CD4-positive, alpha-beta T cell (primary cell): ENCODE data around the gene SNAI3. TPM values are rescaled to one million over a fixed set of nuclear protein-coding genes. Genes with fewer than 3 reads are reported as not detected.

Source experiments
- ATAC-seq: fragments of 200-7000 bp; cut with Tn5 transposase; one replicate; pipeline ENCODE4 v1.10.0; 2022; ENCODE audit warnings: mild to moderate bottlenecking; ENCODE audit not compliant: poor library complexity
- CTCF ChIA-PET: fragments of 350-600 bp; sonication (Branson Sonifier 250); formaldehyde crosslinking; loops from one replicate; lab custom pipeline; 2021; ENCODE audit warnings: antibody characterized with exemption, inconsistent platforms; lab: Charles Lee
- POLR2A ChIA-PET: fragments of 350-600 bp; sonication (Branson Sonifier 250); formaldehyde crosslinking; loops from one replicate; lab custom pipeline; 2021; ENCODE audit warnings: antibody characterized with exemption, inconsistent platforms; lab: Charles Lee
- DNase-seq, 14 experiments: peaks; one replicate each; pipeline ENCODE4 v3.0.0-alpha.2; 2013 to 2020; ENCODE audit warnings: mixed read lengths in 2 of 14
- H3K27ac ChIP-seq, 2 donors: one replicate each; pipeline versions ENCODE4 v1.5.1 to v1.7.0; 2013; ENCODE audit warnings: low read length in 2 of 2, low read depth in 1 of 2, mild to moderate bottlenecking in 1 of 2
- H3K27me3 ChIP-seq, 2 experiments: 1 replicate in 1 of 2; 2 replicates in 1 of 2; pipeline versions ENCODE4 v1.6.1 to v1.7.0; 2013; ENCODE audit warnings: low read length in 2 of 2, control low read depth in 1 of 2, mild to moderate bottlenecking in 1 of 2, moderate library complexity in 1 of 2; ENCODE audit not compliant: insufficient read depth in 2 of 2, control insufficient read depth in 1 of 2
- H3K36me3 ChIP-seq: one replicate; pipeline ENCODE4 v1.6.1; 2013; ENCODE audit warnings: low read length, control low read depth; ENCODE audit not compliant: insufficient read depth
- H3K4me1 ChIP-seq: one replicate; pipeline ENCODE4 v1.6.1; 2013; ENCODE audit warnings: low read length, control low read depth; ENCODE audit not compliant: insufficient read depth
- H3K4me3 ChIP-seq: one replicate; pipeline ENCODE4 v1.5.1; 2013; ENCODE audit warnings: mild to moderate bottlenecking, low read length, moderate library complexity
- H3K9me3 ChIP-seq, 2 experiments: 1 replicate in 1 of 2; 2 replicates in 1 of 2; pipeline versions ENCODE4 v1.6.1 to v1.7.0; 2013; ENCODE audit warnings: low read length in 2 of 2, mild to moderate bottlenecking in 2 of 2, control low read depth in 1 of 2, moderate library complexity in 1 of 2; ENCODE audit not compliant: control insufficient read depth in 1 of 2, insufficient read depth in 1 of 2
- H3K27ac Mint-ChIP-seq: one replicate; pipeline ENCODE4 v1.8.0; 2020; ENCODE audit warnings: mixed read lengths
- H3K27me3 Mint-ChIP-seq: one replicate; pipeline ENCODE4 v1.8.0; 2021; ENCODE audit warnings: mixed read lengths
- H3K36me3 Mint-ChIP-seq: one replicate; pipeline ENCODE4 v1.8.0; 2021; ENCODE audit warnings: low read depth, mixed read lengths
- H3K4me1 Mint-ChIP-seq: one replicate; pipeline ENCODE4 v1.8.0; 2021; ENCODE audit warnings: low read depth, mixed read lengths
- H3K4me3 Mint-ChIP-seq: one replicate; pipeline ENCODE4 v1.8.0; 2020; ENCODE audit warnings: mild to moderate bottlenecking, mixed read lengths
- H3K9me3 Mint-ChIP-seq: one replicate; pipeline ENCODE4 v1.8.0; 2020; ENCODE audit warnings: mixed read lengths
- CTCF ChIP-seq: fragments of 200-600 bp; IDR thresholded peaks from one replicate; pipeline ENCODE4 v1.8.0; 2022; ENCODE audit warnings: antibody characterized with exemption, mild to moderate bottlenecking
- intact Hi-C, 2 experiments: fragments of 100-400 bp; cut with DNase I in 1 of 2; cut with micrococcal nuclease in 1 of 2; formaldehyde crosslinking; loops; one replicate each; pipeline versions ENCODE4 v1.15.1 to v1.9.0; 2023 to 2025; cut with DNase I, micrococcal nuclease
- total RNA-seq, 174 experiments: library from RNA in 2 of 174; stranded (reverse) in 2 of 174; gene quantifications; one replicate each; pipeline ENCODE4 v1.2.3 and lab custom pipeline; 2021 to 2026

The SNAI3 gene
- total RNA-seq, 2 experiments from 2014 or later: 3.0 to 3.5 TPM

GRCh38 chr16:88714420-88715302 lies 28.4 kb upstream of the SNAI3 start:
- Histone ChIP-seq H3K4me3 (no peak overlapping the region), H3K36me3 (peaks cover 65% of the 10 kb centered on the region), H3K27me3 (no peaks in the 10 kb centered on the region), H3K9me3 (no peaks in the 10 kb centered on the region), H3K27ac (no peak overlapping the region), H3K4me1 (peaks cover 9% of the 10 kb centered on the region)
- no peaks in the 10 kb centered on the region for H3K4me1 Mint-ChIP-seq
- ChIA-PET CTCF (interaction anchor here (1.9 kb wide), 1 partner anchor 23 kb away, joined by 6 read pairs; no protein-coding TSS in a partner anchor), POLR2A (interaction anchor here (1.5 kb wide), 1 partner anchor 13 kb away, joined by 5 read pairs; no protein-coding TSS in a partner anchor)
- peaks cover 29% of the 10 kb centered on the region for H3K36me3 Mint-ChIP-seq
- H3K27ac Mint-ChIP-seq: no peak overlapping the region
- DNase-seq (no peak), ATAC-seq (no peak)
- no peaks in the 10 kb centered on the region for H3K27me3 Mint-ChIP-seq
- no peak overlapping the region for H3K4me3 Mint-ChIP-seq
- TF ChIP-seq CTCF: no peak
- intact Hi-C loops: no loop called here
- H3K9me3 Mint-ChIP-seq: no peaks in the 10 kb centered on the region

- DNase-seq (no peak), ATAC-seq (no peak)
- Mint-ChIP-seq H3K4me3 (no peak overlapping the region), H3K9me3 (no peaks in the 10 kb centered on the region), H3K27ac (no peak overlapping the region), H3K27me3 (no peaks in the 10 kb centered on the region), H3K36me3 (peaks cover 20% of the 10 kb centered on the region), H3K4me1 (no peaks in the 10 kb centered on the region)
- intact Hi-C loops: no loop called here
- Histone ChIP-seq H3K27me3 (no peaks in the 10 kb centered on the region), H3K27ac (no peak overlapping the region), H3K36me3 (peaks cover 56% of the 10 kb centered on the region), H3K4me3 (no peak overlapping the region), H3K4me1 (peaks cover 5% of the 10 kb centered on the region), H3K9me3 (no peaks in the 10 kb centered on the region)
- TF ChIP-seq CTCF: no peak
- ChIA-PET POLR2A (no interaction called here), CTCF (no interaction called here)
Observed at GRCh38 chr16:88713568-88714419, 27.5 kb upstream of the SNAI3 start.

GRCh38 chr16:88713054-88713453 lies 26.7 kb upstream of the SNAI3 start:
- POLR2A ChIA-PET: no interaction called here
- no peak for ATAC-seq
- Mint-ChIP-seq H3K27me3 (no peaks in the 10 kb centered on the region), H3K27ac (no peak overlapping the region), H3K4me3 (no peak overlapping the region), H3K4me1 (no peaks in the 10 kb centered on the region), H3K36me3 (peaks cover 12% of the 10 kb centered on the region), H3K9me3 (no peaks in the 10 kb centered on the region)
- intact Hi-C loops: no loop called here
- Histone ChIP-seq H3K27ac (no peak overlapping the region), H3K4me3 (no peak overlapping the region), H3K4me1 (peaks cover 3% of the 10 kb centered on the region), H3K27me3 (no peaks in the 10 kb centered on the region), H3K9me3 (no peaks in the 10 kb centered on the region), H3K36me3 (peaks cover 50% of the 10 kb centered on the region)
- TF ChIP-seq CTCF: no peak
- DNase-seq: no peak
- CTCF ChIA-PET: no interaction called here
